Right lobe of liver (tissue), 4 donors: Measurements from ENCODE around the gene BRAP.

Source experiments
- CTCF ChIP-seq, 4 donors: fragments of 200-600 bp in 3 of 4; fragments of 450-650 bp in 1 of 4; IDR thresholded peaks; one replicate each; pipeline versions ENCODE4 v1.5.1 to v1.8.0; 2016 to 2022; ENCODE audit warnings: antibody characterized with exemption in 4 of 4, mild to moderate bottlenecking in 2 of 4
- POLR2A ChIP-seq: fragments of 450-650 bp; IDR thresholded peaks from one replicate; pipeline ENCODE4 v1.6.1; 2017; ENCODE audit warnings: antibody characterized with exemption, mild to moderate bottlenecking
- donor health status: DM: no; HTN: no; CAD: no.
- donor health status: DM: no; HTN: no; CAD: no.
- donor health status: DM: no; HTN: yes; CAD: no.

GRCh38 chr12:111626230-111626629 lies 59.5 kb downstream of the BRAP start:
- no peak for TF ChIP-seq CTCF (IDR thresholded peaks at IDR 0.05)
- no peak for TF ChIP-seq POLR2A
